ENCODE data around the gene CNPY2. TPM values are rescaled to one million over a fixed set of nuclear protein-coding genes. Genes with fewer than 3 reads are reported as not detected.

Gene CNPY2
- total and polyA plus RNA-seq, 2 of the 13 experiments (the other 11 are each of a cell fraction or from before 2014, with no cell fraction given), result 285 to 356 TPM

- TF ChIP-seq THAP9 (CRISPR knock-in tag; IDR thresholded peaks at IDR 0.05; ENCODE audit: borderline replicate concordance), result peak; percentile 79
- peak; percentile 68; the same call in 1 of the 2 replicates for TF ChIP-seq ZSCAN30 (CRISPR knock-in tag; IDR thresholded peaks at IDR 0.05)
- no peak for TF ChIP-seq ELK4 (CRISPR knock-in tag; IDR thresholded peaks at IDR 0.05; ENCODE audit: borderline replicate concordance)
- 0 out of 2 replicates have a peak, but pooled peaks have one; percentile 33 for TF ChIP-seq ZSCAN31 (CRISPR knock-in tag; IDR thresholded peaks at IDR 0.05; ENCODE audit: low read depth)
- TF ChIP-seq RNF2 (conservative IDR thresholded peaks at IDR 0.05; ENCODE audit: low read depth), result peak; percentile 78; the same call in 1 of the 2 replicates
- TF ChIP-seq PATZ1 (CRISPR knock-in tag; IDR thresholded peaks at IDR 0.05), result peak; percentile 62; the same call in 1 of the 2 replicates
- TF ChIP-seq FOXK2 (IDR thresholded peaks at IDR 0.05), result no peak
- TF ChIP-seq KLF16 (CRISPR knock-in tag; IDR thresholded peaks at IDR 0.05), result peak in 1 of 2 experiments; percentile 69; a peak in 1 of 4 replicates
- no peak for TF ChIP-seq TERF1 (CRISPR knock-in tag; IDR thresholded peaks at IDR 0.05)
- TF ChIP-seq HDAC1 (CRISPR knock-in tag; IDR thresholded peaks at IDR 0.05), result 0 out of 2 replicates have a peak, but pooled peaks have one; percentile 45
- TF ChIP-seq REST (IDR thresholded peaks at IDR 0.05; ENCODE audit: borderline replicate concordance in 1 of 2, low read depth in 1 of 2, low read length in 2 of 2), result peak in 1 of 2 experiments; percentile 18; a peak in 1 of 4 replicates
- TF ChIP-seq KLF12 (CRISPR knock-in tag; IDR thresholded peaks at IDR 0.05; ENCODE audit: borderline replicate concordance), result no peak
- peak; percentile 98 for TF ChIP-seq PHF21A (CRISPR knock-in tag; IDR thresholded peaks at IDR 0.05)
- no peak for TF ChIP-seq ZNF713 (CRISPR knock-in tag; IDR thresholded peaks at IDR 0.05)
- TF ChIP-seq TFDP2 (CRISPR knock-in tag; IDR thresholded peaks at IDR 0.05), result peak; percentile 71
These were observed 18.1 kb upstream of the CNPY2 start, which contains the start of gene PAN2 (continued) for GRCh38 chr12:56333679-56334489.

Data from HepG2 (cell line).